Astrocyte (in vitro differentiated cells and primary cell): ENCODE results near the gene SNCA.

Experiments used
- CTCF ChIP-seq: IDR thresholded peaks from 2 replicates; pipeline ENCODE4 v1.5.1; 2011; ENCODE audit warnings: low read depth, mild to moderate bottlenecking, inconsistent platforms, low read length, moderate library complexity; ENCODE audit not compliant: insufficient read depth
- EZH2 ChIP-seq: IDR thresholded peaks from 2 replicates; pipeline ENCODE4 v1.6.1; 2012; ENCODE audit warnings: mild to moderate bottlenecking, low read length, inconsistent platforms; ENCODE audit not compliant: insufficient read depth

- no peak for TF ChIP-seq CTCF
- no peak for TF ChIP-seq EZH2
Observed at GRCh38 chr4:89703829-89704590, 133.0 kb downstream of the SNCA start.
